Uterus (tissue), 4 donors: ENCODE results near the gene TMEM131. TPM values are rescaled to one million over a fixed set of nuclear protein-coding genes. Genes with fewer than 3 reads are reported as not detected.

ENCODE experiments used
- DNase-seq, 2 donors: peaks; one replicate each; pipeline ENCODE4 v3.0.0-alpha.2; 2019 to 2020
- H3K27ac ChIP-seq, 2 donors: fragments of 200-600 bp; sonication (generic); 1 replicate in 1 of 2; 2 replicates in 1 of 2; pipeline ENCODE4 v1.5.1; 2016 to 2018
- H3K27me3 ChIP-seq, 2 donors: fragments of 200-600 bp; sonication (generic); one replicate each; pipeline ENCODE4 v1.5.1; 2018 to 2019; ENCODE audit warnings: control low read depth in 1 of 2
- H3K36me3 ChIP-seq, 2 donors: fragments of 200-600 bp; sonication (generic); one replicate each; pipeline ENCODE4 v1.5.1; 2019; ENCODE audit warnings: control low read depth in 1 of 2
- H3K4me1 ChIP-seq, 2 donors: fragments of 200-600 bp; sonication (generic); one replicate each; pipeline ENCODE4 v1.5.1; 2018 to 2019; ENCODE audit warnings: control low read depth in 1 of 2
- H3K4me3 ChIP-seq, 2 donors: fragments of 200-600 bp; sonication (generic); 1 replicate in 1 of 2; 2 replicates in 1 of 2; pipeline ENCODE4 v1.5.1; 2018 to 2019; ENCODE audit warnings: mild to moderate bottlenecking in 1 of 2
- H3K9me3 ChIP-seq, 2 donors: fragments of 200-600 bp; sonication (generic); one replicate each; pipeline ENCODE4 v1.5.1; 2019; ENCODE audit warnings: control low read depth in 1 of 2
- POLR2A ChIP-seq, 2 donors: fragments of 450-650 bp; IDR thresholded peaks; one replicate each; pipeline ENCODE4 v1.6.1; 2016; ENCODE audit warnings: antibody characterized with exemption in 2 of 2, mild to moderate bottlenecking in 1 of 2, moderate library complexity in 1 of 2
- intact Hi-C: fragments of 100-400 bp; cut with DNase I; formaldehyde crosslinking; loops from one replicate; pipeline ENCODE4 v1.15.1; 2023; ENCODE audit warnings: low total_unique reads
- total RNA-seq, 4 donors: library from RNA; depleted of rRNA in 3 of 4; stranded (reverse); fragments of >200 nt in 3 of 4; gene quantifications; one replicate each; pipeline versions ENCODE4 v1.1.0 to v1.2.4, GENCODE V29; 2014 to 2023
- TF ChIP-seq, protein P1 (sequence below), 4 experiments: fragments of 200-600 bp in 2 of 4; fragments of 450-650 bp in 2 of 4; sonication (generic) in 2 of 4; IDR thresholded peaks; one replicate each; pipeline ENCODE4 v1.5.1; 2016 to 2019; ENCODE audit warnings: antibody characterized with exemption in 4 of 4, mild to moderate bottlenecking in 2 of 4, moderate library complexity in 1 of 4
- donor health status: DM: yes; HTN: yes; CAD: no.

The TMEM131 gene
- total RNA-seq, 4 donors from 2014 or later = 14.1 to 62.4 (median 35.4) TPM

DNA sequence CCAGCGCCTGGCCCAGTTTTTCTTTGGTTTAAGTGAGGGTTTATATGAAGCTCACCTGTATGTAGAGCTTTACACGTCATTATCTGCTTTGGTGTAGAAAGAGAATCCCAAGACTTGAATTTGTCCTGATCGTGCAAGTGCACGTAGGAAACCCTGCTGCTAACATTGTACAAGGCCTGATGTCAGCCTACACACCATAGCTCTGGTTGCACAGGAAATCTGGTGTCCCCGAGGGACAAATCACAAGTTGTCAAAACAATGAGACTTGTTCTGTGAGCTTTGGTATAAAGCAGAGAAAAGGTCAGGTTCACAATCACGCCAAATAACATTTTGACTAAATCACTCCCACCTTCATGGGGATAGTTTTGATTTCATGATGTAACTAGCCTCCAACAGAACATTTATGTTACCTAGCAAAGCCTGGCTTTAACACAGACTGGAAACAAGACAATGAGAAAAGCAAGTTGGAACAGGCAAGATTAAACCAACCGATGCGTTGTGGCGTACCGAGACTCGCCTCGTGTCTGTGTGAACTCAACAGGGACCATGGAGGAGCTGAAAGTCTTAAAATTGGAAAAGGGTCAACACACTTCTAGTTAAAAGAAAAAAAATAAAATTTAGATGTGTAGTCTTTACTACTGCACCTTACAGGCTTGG is 240.9 kb downstream of the TMEM131 start:
- Histone ChIP-seq H3K27me3 (no peaks in the 10 kb centered on the region), H3K9me3 (no peaks in the 10 kb centered on the region), H3K4me3 (no peak overlapping the region), H3K4me1 (no peaks in the 10 kb centered on the region), H3K36me3 (no peaks in the 10 kb centered on the region), H3K27ac (no peak overlapping the region)
- TF ChIP-seq, protein P1, sequence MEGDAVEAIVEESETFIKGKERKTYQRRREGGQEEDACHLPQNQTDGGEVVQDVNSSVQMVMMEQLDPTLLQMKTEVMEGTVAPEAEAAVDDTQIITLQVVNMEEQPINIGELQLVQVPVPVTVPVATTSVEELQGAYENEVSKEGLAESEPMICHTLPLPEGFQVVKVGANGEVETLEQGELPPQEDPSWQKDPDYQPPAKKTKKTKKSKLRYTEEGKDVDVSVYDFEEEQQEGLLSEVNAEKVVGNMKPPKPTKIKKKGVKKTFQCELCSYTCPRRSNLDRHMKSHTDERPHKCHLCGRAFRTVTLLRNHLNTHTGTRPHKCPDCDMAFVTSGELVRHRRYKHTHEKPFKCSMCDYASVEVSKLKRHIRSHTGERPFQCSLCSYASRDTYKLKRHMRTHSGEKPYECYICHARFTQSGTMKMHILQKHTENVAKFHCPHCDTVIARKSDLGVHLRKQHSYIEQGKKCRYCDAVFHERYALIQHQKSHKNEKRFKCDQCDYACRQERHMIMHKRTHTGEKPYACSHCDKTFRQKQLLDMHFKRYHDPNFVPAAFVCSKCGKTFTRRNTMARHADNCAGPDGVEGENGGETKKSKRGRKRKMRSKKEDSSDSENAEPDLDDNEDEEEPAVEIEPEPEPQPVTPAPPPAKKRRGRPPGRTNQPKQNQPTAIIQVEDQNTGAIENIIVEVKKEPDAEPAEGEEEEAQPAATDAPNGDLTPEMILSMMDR (IDR thresholded peaks at IDR 0.05) = no peak
- TF ChIP-seq POLR2A (IDR thresholded peaks at IDR 0.05) = no peak
- intact Hi-C loops = no loop called here
- DNase-seq = no peak

DNA sequence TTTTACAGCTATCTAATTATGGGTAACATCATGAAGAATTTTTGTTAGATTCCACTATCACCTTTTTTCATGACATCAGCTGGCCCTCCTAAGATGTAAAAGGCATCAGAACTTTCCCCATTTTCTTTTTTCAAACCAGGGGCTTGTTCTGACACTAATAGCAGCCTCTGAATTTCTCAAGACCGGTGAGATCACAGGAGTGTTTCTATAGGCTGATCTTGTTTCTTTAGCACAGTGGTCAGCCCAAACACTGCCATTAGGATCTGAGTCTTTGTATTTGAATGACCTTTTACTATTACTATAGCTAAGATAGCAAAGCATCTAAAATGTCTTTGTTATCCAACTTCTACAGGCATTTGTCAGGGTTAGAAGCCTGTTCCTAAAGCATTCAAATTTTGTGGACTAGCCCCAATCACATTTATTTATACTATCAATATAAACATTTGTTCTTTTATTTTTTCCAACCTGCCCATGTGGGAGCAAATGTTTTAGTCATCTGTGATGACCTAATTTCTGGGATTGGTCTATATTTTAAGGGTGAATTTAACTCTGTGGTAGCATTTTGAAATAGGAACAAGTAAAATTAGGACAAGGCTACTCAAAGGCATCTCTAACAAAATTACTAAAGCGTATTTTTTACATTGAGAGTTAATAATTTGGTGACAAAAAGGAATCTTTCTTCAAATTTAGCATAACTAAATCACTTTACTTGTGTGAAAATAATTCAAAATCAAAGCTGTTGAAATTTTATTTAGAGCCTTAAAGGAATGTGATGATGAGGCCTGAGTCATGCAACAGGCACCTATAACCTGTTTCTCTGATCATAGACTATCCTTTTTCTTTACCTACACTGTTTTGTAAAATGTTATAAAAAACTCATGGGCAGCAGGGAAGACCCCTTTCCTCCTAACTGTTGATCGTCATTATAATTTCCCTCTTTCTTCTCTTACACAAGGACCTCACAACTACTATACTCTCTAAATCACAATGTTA is 243.1 kb downstream of the TMEM131 start:
- intact Hi-C loops = no loop called here
- no peak overlapping the region for H3K4me3 ChIP-seq
- H3K27me3 ChIP-seq = no peaks in the 10 kb centered on the region
- no peak overlapping the region for H3K27ac ChIP-seq
- DNase-seq = no peak
- H3K9me3 ChIP-seq = no peaks in the 10 kb centered on the region
- H3K4me1 ChIP-seq = no peaks in the 10 kb centered on the region
- no peak for TF ChIP-seq POLR2A (IDR thresholded peaks at IDR 0.05)
- TF ChIP-seq, protein P1 (IDR thresholded peaks at IDR 0.05) = no peak
- no peaks in the 10 kb centered on the region for H3K36me3 ChIP-seq

DNA sequence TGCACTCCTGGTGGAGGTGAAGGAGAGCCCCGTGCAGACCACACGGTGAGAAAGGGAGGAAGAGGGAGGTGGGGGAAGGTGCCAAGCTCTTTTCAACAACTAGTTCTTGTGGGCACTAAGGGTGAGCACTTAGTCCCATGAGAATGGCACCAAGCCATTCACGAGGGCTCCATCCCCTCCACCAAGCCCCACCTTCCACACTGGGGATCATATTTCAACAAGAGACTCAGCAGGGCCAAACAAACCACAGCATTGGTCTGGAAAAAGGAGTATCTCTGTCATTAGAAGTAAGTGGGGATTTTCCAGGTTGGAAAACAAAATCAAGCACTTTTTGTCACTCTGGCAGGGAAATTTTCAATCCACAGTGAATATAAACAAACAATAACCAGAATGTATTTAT is 244.0 kb downstream of the TMEM131 start:
- Histone ChIP-seq H3K9me3 (no peaks in the 10 kb centered on the region), H3K4me1 (no peaks in the 10 kb centered on the region), H3K4me3 (no peak overlapping the region), H3K27me3 (no peaks in the 10 kb centered on the region), H3K36me3 (no peaks in the 10 kb centered on the region), H3K27ac (no peak overlapping the region)
- intact Hi-C loops = no loop called here
- no peak for DNase-seq
- no peak for TF ChIP-seq POLR2A (IDR thresholded peaks at IDR 0.05)
- TF ChIP-seq, protein P1 (IDR thresholded peaks at IDR 0.05) = no peak

DNA sequence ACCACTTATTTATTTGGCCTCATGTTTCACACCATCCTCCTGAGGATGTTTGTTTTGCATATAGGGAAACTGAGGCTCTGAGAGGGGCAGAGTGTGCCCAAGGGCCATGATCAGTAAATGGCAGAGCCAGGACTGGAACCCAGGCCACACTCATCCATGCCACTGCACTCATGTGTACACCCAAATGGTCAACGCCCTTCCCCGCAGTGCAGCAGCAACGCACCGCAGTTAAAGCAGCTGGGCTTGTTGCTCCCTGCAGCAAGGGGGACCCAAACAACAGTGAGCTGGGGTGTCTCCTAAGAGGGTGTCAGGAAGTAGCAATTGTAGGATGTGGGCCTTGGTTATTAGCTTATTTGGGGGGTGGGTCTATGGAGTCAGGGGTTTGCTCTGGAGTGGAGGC is 245.7 kb downstream of the TMEM131 start:
- no peak for DNase-seq
- intact Hi-C loops = no loop called here
- Histone ChIP-seq H3K36me3 (no peaks in the 10 kb centered on the region), H3K4me3 (no peak overlapping the region), H3K9me3 (no peaks in the 10 kb centered on the region), H3K4me1 (no peaks in the 10 kb centered on the region), H3K27me3 (no peaks in the 10 kb centered on the region), H3K27ac (no peak overlapping the region)
- no peak for TF ChIP-seq POLR2A (IDR thresholded peaks at IDR 0.05)
- TF ChIP-seq, protein P1 (IDR thresholded peaks at IDR 0.05) = no peak

DNA sequence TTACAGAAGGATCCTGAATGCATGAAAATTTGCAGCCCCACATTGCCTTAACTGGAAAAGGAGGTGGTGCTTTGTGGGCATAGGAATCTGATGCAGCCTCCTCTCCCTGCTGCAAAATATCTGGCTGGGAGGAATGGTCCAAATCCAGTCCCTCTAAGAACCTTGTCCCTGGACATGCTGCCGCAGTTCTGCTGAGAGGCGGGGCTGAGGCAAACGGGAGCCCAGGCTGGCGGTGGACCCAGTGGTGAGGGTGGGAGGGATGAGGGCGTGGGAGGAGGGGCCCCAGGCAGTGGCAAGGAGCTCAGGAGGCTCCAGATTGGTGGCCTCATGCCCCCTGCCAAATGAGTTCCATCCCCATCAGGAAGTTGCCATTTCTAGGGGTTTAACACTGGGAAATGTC is 246.2 kb downstream of the TMEM131 start:
- TF ChIP-seq, protein P1 (IDR thresholded peaks at IDR 0.05) = no peak
- no peak for TF ChIP-seq POLR2A (IDR thresholded peaks at IDR 0.05)
- Histone ChIP-seq H3K27ac (no peak overlapping the region), H3K4me3 (no peak overlapping the region), H3K4me1 (no peaks in the 10 kb centered on the region), H3K36me3 (no peaks in the 10 kb centered on the region), H3K27me3 (no peaks in the 10 kb centered on the region), H3K9me3 (no peaks in the 10 kb centered on the region)
- intact Hi-C loops = no loop called here
- no peak for DNase-seq
